Fibroblast of lung (primary cell): ENCODE data around the gene PRX. TPM values are rescaled to one million over a fixed set of nuclear protein-coding genes. Genes with fewer than 3 reads are reported as not detected.

ENCODE experiments used
- DNase-seq, 2 donors: peaks; one replicate each; pipeline versions ENCODE4 v3.0.0 to v3.0.0-alpha.2; 2010; ENCODE audit warnings: low read depth in 2 of 2
- H2AFZ ChIP-seq: 2 replicates; pipeline ENCODE4 v1.5.1; 2012; ENCODE audit warnings: low read length, control low read depth, inconsistent platforms
- H3K27ac ChIP-seq: 2 replicates; pipeline ENCODE4 v1.5.1; 2011; ENCODE audit warnings: low read length, control low read depth; ENCODE audit not compliant: insufficient read depth
- H3K27me3 ChIP-seq: 2 replicates; pipeline ENCODE4 v1.5.1; 2011; ENCODE audit warnings: mild to moderate bottlenecking, low read length; ENCODE audit not compliant: control insufficient read depth, insufficient read depth
- H3K36me3 ChIP-seq: 2 replicates; pipeline ENCODE4 v1.5.1; 2011; ENCODE audit warnings: low read length; ENCODE audit not compliant: control insufficient read depth, insufficient read depth
- H3K4me1 ChIP-seq: 2 replicates; pipeline ENCODE4 v1.5.1; 2011; ENCODE audit warnings: low read length; ENCODE audit not compliant: control insufficient read depth, insufficient read depth; ENCODE audit errors: extremely low read depth
- H3K4me2 ChIP-seq: 2 replicates; pipeline ENCODE4 v1.5.1; 2011; ENCODE audit warnings: low read length, control low read depth; ENCODE audit not compliant: insufficient read depth; ENCODE audit errors: extremely low read depth
- H3K4me3 ChIP-seq, 4 experiments: fragments of 200-600 bp in 1 of 4; sonication (generic) in 1 of 4; replicated peaks in 1 of 4; 2 replicates each; pipeline ENCODE4 v1.5.1; 2011 to 2016; ENCODE audit warnings: low read length in 4 of 4, low read depth in 3 of 4, mild to moderate bottlenecking in 3 of 4, control low read depth in 2 of 4, inconsistent platforms in 1 of 4, mixed read lengths in 1 of 4; ENCODE audit not compliant: insufficient read depth in 1 of 4; ENCODE audit errors: control extremely low read depth in 1 of 4
- H3K79me2 ChIP-seq: 2 replicates; pipeline ENCODE4 v1.5.1; 2012; ENCODE audit warnings: mild to moderate bottlenecking, low read length, inconsistent platforms; ENCODE audit not compliant: control insufficient read depth, insufficient read depth
- H3K9ac ChIP-seq: 2 replicates; pipeline ENCODE4 v1.5.1; 2011; ENCODE audit warnings: mild to moderate bottlenecking, low read length, control low read depth; ENCODE audit not compliant: insufficient read depth
- H3K9me3 ChIP-seq: 2 replicates; pipeline ENCODE4 v1.5.1; 2012; ENCODE audit warnings: low read depth, low read length; ENCODE audit not compliant: control insufficient read depth, insufficient read depth
- H4K20me1 ChIP-seq: 2 replicates; pipeline ENCODE4 v1.5.1; 2011; ENCODE audit warnings: low read length; ENCODE audit not compliant: control insufficient read depth, insufficient read depth; ENCODE audit errors: extremely low read depth
- CTCF ChIP-seq, 2 donors: IDR thresholded peaks in 1 of 2; conservative IDR thresholded peaks in 1 of 2; 1 replicate in 1 of 2; 2 replicates in 1 of 2; pipeline ENCODE4 v1.5.1; 2011 to 2012; ENCODE audit warnings: low read length in 2 of 2, control low read depth in 1 of 2, inconsistent platforms in 1 of 2, low read depth in 1 of 2, mild to moderate bottlenecking in 1 of 2
- EZH2 ChIP-seq: IDR thresholded peaks from 2 replicates; pipeline ENCODE4 v1.5.1; 2012; ENCODE audit warnings: low read length, control low read depth, mild to moderate bottlenecking; ENCODE audit errors: missing control alignments
- polyA plus RNA-seq, 2 donors: library from polyadenylated mRNA; depleted of rRNA in 1 of 2; stranded (reverse) in 1 of 2; unstranded in 1 of 2; fragments of >200 nt; gene quantifications; 2 replicates each; pipeline ENCODE4 v1.2.1, GENCODE V29; 2011 to 2012; ENCODE audit warnings: missing spikeins in 1 of 2
- total RNA-seq: library from RNA; depleted of rRNA; stranded (reverse); fragments of >200 nt; gene quantifications from 2 replicates; pipeline ENCODE4 v1.2.1, GENCODE V29; 2014

Gene PRX
- total and polyA plus RNA-seq, 2 donors (not counting 1 experiment from before 2014, with no cell fraction given), result 0.91 to 3.6 TPM

- no peak for DNase-seq
- no peak for TF ChIP-seq EZH2
- TF ChIP-seq CTCF (conservative IDR thresholded peaks at IDR 0.05 in 1 of 2, IDR thresholded peaks at IDR 0.05 in 1 of 2; ENCODE audit: low read depth in 1 of 2, low read length in 2 of 2), result no peak
- Histone ChIP-seq H3K4me2 (no peak overlapping the region), H3K36me3 (no peaks in the 10 kb centered on the region), H3K4me1 (peaks cover 9% of the 10 kb centered on the region), H3K79me2 (no peaks in the 10 kb centered on the region), H2AFZ (peak overlapping the region; percentile 69), H3K9ac (no peak overlapping the region), H3K9me3 (no peaks in the 10 kb centered on the region), H3K27me3 (no peaks in the 10 kb centered on the region), H3K27ac (no peak overlapping the region), H4K20me1 (no peaks in the 10 kb centered on the region), H3K4me3 (no peak overlapping the region)
These were observed 3.9 kb upstream of the PRX start for GRCh38 chr19:40416918-40417642.

GRCh38 chr19:40415768-40416167, 2.6 kb upstream of the PRX start:
- DNase-seq, result no peak
- TF ChIP-seq CTCF (conservative IDR thresholded peaks at IDR 0.05 in 1 of 2, IDR thresholded peaks at IDR 0.05 in 1 of 2; ENCODE audit: low read depth in 1 of 2, low read length in 2 of 2) (no peak), EZH2 (no peak)
- Histone ChIP-seq H3K4me1 (peaks cover 6% of the 10 kb centered on the region), H3K9ac (no peak overlapping the region), H3K79me2 (no peaks in the 10 kb centered on the region), H2AFZ (no peak overlapping the region), H3K4me2 (no peak overlapping the region), H3K9me3 (no peaks in the 10 kb centered on the region), H3K27me3 (no peaks in the 10 kb centered on the region), H3K4me3 (no peak overlapping the region), H3K36me3 (no peaks in the 10 kb centered on the region), H4K20me1 (no peaks in the 10 kb centered on the region), H3K27ac (no peak overlapping the region)

DNA sequence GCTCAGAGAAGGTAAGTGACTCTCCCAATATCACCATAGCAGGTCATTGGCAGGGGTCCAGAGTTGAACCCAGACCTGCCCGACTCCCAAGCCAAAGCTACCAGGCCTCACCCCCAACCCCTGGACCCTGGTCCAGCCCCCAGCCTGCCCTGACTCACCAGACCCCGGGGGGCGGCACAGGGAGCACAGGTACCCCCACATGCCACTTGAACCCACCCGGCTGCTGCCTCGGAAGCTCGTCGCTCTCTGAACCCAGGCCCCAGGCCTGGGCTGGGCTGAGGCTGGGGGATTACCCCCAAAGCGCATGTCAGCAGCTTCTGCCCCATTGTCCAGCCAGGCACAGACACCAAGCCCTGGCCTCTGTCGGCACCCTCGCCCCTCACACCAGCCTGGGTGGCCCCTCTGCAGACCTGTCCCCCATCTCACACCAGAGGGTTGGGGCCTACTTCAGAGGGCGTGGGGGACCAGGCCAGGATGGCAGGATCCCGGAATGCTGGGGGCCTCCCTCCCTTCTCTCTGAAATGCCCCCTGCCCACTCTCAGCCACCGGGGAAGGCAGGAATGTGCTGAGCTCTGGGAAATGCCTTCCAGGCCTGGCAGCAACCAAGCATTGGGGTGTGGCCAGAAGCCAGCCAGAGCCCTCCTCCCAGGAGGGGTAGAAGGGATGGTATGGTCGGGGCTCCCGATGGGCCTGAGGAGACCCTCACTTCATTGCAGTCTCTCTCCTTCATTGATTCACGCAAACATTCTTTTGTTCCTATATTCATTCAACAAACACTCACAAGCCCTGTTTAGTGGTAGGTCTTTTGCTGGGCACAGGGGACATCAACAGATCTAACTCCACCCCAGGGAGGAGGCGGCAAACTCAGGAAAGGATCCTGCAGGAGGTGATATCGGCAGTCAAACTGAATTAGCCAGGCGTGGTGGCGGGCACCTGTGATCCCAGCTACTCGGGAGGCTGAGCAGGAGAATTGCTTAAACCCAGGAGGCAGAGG, 1.7 kb upstream of the PRX start:
- no peak for DNase-seq
- Histone ChIP-seq H3K27me3 (no peaks in the 10 kb centered on the region), H3K36me3 (no peaks in the 10 kb centered on the region), H3K4me1 (peaks cover 6% of the 10 kb centered on the region), H2AFZ (no peak overlapping the region), H3K9me3 (no peaks in the 10 kb centered on the region), H3K4me2 (no peak overlapping the region), H3K79me2 (no peaks in the 10 kb centered on the region), H3K27ac (no peak overlapping the region), H3K4me3 (no peak overlapping the region), H3K9ac (no peak overlapping the region), H4K20me1 (no peaks in the 10 kb centered on the region)
- TF ChIP-seq CTCF (conservative IDR thresholded peaks at IDR 0.05 in 1 of 2, IDR thresholded peaks at IDR 0.05 in 1 of 2; ENCODE audit: low read depth in 1 of 2, low read length in 2 of 2), result no peak
- no peak for TF ChIP-seq EZH2
